Measurements from ENCODE around the gene CACNA1C.

Gene CACNA1C

GRCh38 chr12:2374092-2374906, 321.5 kb downstream of the CACNA1C start:
- peak; percentile 69 for DNase-seq

DNA sequence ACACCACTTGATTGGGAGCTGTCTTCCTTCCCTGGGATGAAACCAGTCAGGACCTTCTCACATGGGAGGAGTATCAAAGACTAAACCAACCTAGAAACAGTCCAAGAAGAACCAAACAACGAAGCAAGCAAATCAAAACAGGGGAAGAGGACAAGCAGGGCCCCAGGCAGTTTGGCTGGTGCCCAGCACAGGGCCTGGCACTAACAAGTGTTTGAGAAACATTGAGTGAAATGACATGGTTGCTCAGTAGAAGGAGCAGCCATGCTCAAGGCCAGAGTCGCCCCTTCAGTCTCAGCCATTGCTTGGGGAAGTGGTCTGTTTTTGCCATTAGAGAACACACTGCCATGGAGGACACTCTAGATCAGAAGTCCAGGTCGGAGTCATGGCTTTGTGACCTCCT, 323.1 kb downstream of the CACNA1C start:
- no peak for DNase-seq

DNA sequence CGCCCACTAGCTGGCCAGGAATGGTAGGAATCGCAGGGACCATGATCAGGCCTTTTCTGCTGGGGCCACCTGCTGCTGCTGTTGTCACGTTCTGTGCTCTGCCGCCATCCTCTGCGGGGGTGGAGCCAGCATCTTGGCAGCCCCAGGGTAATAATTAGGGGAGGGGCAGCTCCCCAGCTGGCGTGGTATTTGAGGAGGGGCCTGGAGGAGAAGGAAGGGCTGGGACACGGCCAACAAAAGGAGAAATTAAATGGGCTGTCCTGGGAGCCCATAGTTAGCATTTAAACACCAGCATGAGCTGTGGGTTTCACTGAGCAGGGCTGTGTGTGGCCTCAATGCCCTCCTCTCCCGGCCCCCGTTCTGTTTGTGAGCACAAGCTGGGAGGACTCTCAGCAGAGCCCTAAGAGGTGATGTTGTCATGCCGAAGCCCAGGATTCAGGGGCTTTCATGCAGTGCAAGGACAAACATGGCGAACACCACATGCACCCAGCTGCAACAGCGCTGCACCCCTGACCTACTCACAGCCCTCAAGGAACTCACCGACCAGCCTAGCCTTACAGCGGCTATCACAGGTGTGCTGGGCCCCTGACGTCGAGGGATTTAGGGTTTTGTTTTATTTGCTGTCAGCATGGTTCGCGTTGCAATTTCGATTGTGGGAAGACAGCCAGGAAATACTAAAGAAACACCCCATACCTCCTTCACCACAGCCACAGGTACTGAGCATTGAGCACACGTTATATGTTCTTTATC, 324.3 kb downstream of the CACNA1C start:
- DNase-seq, result no peak

DNA sequence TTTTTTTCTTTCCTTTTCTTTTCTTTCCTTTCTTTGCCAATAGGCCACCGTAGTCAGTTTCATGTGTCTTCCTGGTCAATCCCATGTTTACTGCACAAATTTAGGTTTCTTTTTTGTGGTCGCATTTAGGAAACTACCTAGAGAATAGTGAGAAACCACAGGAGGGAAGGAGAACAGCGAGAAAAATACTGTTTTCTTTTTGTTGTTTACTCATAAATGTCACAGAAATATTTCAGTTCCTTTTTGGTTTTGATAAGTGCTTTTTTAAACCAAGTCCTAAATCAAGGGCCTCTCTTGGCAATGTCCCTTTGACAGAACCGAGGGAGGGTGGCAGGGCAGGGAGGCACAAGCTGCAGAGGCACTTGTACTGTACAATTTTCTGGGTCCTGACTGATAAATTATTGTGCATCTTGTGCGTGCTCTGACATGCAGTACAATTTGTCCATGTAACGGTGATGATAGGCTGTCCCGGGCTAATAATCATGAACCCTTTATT, 326.1 kb downstream of the CACNA1C start:
- no peak for DNase-seq

- DNase-seq, result no peak
These were observed 328.2 kb downstream of the CACNA1C start for GRCh38 chr12:2380946-2381345.

GRCh38 chr12:2382370-2383155, 329.8 kb downstream of the CACNA1C start:
- DNase-seq, result peak; percentile 53

GRCh38 chr12:2383325-2384028, 330.7 kb downstream of the CACNA1C start:
- no peak for DNase-seq

DNA sequence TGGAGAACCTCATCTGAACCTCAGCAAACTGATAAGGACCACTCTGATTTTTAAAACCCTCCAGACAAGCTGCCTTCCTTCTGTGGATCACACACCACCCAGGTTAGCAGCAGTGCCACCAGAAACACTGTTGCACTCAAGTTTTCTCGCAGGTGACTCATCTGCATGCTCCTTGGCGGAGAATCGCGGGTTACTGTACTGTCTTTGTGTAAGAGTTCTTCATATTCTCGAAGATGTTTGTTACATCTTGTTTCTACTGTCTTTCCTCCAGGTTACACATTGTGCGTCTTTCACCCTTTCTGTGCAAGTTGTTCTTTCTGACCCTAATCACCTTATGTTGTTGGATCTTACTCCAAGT, 331.2 kb downstream of the CACNA1C start:
- DNase-seq, result no peak

- peak; percentile 85 for DNase-seq
These were observed 332.0 kb downstream of the CACNA1C start for GRCh38 chr12:2384533-2385351.

- no peak for DNase-seq
These were observed 332.7 kb downstream of the CACNA1C start for GRCh38 chr12:2385529-2385928.

DNA sequence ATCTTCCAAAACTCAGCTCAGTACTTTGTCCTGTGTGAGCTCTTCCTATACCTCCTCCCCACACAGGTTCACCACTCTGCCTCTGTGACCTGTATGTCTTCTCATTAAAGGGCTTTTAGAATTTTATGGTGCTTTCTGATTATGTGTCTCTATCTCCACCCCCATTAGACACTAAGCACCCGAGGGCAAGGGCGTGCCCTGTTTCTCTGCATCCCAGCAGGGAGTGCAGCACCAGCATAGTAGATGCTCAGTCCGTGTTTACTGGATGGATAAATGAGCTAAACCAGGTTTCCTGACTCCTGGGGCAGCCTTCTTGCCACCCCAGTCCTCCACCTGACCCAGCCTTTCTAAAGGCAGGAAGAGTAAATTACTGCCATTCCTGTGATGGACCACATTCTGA, 333.8 kb downstream of the CACNA1C start:
- no peak for DNase-seq

DNA sequence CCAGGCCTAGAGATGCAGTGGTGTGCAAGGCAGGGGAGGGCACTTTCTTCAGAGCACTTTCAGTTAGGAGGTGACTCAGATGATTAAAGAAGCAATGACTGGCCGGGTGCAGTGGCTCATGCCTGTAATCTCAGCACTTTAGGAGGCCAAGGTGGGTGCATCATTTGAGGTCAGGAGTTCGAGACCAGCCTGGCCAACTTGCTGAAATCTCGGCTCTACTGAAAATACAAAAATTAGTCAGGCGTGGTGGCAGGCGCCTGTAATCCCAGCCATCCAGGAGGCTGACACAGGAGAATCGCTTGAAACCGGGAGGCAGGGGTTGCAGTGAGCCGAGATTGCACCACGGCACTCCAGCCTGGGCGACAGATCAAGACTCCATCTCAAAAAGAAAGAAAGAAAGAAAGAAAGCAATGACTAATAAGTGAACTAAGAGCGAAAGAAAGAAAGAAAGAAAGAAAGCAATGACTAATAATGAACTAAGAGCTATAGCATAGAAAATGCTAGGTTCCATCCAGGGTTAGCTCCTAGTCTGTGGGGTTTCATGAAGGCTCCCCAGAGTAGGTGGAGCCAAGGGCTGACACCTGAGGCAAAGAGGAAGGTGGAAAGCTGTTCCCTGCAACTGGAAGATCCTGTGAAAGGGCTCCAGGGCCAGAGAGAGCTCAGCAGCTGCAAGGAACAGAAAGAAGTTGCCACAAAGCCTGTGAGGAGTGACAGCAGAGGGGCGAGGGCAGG, 334.5 kb downstream of the CACNA1C start:
- DNase-seq, result peak; percentile 43

- no peak for DNase-seq
These were observed 336.4 kb downstream of the CACNA1C start for GRCh38 chr12:2389079-2389790.

DNA sequence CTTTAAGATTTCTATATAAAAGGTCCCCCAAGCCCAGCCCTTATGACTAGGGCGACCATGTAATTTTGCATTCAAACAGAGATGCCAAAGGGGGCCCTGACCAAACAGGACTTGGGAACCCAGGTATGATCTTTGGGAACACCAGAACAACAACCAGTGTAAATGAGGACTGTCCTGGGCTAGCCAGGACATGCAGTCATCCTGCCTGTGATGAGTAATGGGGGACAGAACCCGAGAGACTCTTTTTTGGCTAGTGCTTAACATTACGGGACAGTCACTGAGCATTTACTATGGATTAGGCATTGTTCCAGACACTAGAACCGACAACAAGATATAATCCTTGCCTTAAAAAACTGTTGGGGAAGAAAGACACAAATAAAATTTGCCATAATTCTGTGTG, 337.3 kb downstream of the CACNA1C start:
- no peak for DNase-seq

GRCh38 chr12:2390850-2391390, 338.1 kb downstream of the CACNA1C start:
- DNase-seq, result no peak

- no peak for DNase-seq
These were observed 339.0 kb downstream of the CACNA1C start for GRCh38 chr12:2391740-2392331.

DNA sequence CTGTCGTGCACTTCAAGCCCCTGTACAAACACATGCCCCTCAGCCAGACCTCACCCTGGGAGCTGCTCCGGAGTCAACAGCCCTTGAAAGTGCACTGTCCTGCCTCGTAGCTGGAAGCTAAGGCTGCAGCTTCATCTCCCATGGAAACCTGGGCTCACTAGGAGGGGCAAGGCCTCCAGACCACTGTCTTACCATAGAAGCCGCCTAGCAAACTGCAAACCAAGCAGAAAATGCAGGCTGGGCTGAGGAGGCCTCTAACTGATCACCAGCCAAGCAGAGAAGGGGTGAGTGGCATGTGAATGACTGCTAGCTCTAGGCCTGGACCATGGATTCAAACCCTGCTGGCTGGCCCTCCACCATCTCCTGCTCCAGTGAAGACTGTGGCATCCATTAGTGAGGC, 340.2 kb downstream of the CACNA1C start:
- DNase-seq, result no peak

DNA sequence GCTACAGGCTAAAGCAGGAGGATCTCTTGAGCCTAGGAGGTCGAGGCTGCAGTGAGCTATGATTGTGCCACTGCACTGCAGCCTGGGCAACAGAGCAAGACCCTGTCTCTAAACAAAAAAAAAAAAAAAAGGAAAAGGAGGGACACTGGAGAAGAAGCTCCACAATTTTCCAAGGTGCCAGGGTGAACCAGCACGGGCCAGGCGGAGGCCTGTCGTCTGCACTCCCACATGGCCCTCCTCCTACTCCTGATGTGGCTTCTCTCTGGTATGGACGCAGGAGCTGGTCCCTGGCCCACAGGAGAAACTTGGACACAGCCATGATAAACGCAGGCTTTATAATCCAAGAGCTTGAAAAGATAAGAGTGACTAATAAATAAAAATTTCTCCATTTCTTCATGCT, 341.2 kb downstream of the CACNA1C start:
- no peak for DNase-seq

DNA sequence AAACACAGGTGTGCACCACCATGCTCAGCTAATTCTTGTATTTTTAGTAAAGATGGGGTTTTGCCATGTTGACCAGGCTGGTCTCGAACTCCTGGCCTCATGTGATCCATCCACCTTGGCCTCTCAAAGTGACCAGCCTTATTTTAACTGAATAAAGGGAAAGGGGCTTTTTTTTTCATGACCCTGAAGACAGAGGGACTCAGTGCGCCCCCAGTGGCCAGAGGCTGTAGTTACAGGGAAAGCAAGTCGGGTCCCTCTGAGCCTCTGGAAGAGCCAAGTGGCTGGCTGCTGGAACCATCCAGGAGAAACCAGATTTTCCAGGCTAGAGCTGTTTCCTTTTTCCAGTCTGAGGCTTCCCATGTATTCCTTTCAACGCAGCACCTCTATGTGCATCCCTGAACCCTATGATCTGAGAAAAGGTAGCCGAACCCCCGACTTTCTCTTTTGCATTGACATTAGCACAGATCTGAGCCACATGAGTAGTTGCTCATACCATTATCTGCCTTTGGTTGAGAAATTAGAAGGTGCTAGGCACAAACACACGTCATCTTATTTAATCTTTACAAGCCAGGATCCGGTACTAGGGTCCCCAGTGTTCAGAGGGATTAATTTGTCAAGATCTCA, 342.7 kb downstream of the CACNA1C start:
- DNase-seq, result peak; percentile 47
